Vagina (tissue), 2 donors: Measurements from ENCODE around the gene ARTN. TPM values are rescaled to one million over a fixed set of nuclear protein-coding genes. Genes with fewer than 3 reads are reported as not detected.

Source experiments
- DNase-seq, 2 donors: peaks; one replicate each; pipeline ENCODE4 v3.0.0-alpha.2; 2017; ENCODE audit errors: extremely low spot score in 2 of 2
- H3K27ac ChIP-seq: fragments of 200-600 bp; sonication (generic); one replicate; pipeline ENCODE4 v1.5.1; 2019
- H3K27me3 ChIP-seq: fragments of 200-600 bp; sonication (generic); one replicate; pipeline ENCODE4 v1.5.1; 2019
- H3K36me3 ChIP-seq, 2 donors: fragments of 200-600 bp; sonication (generic); one replicate each; pipeline ENCODE4 v1.5.1; 2017 to 2019
- H3K4me1 ChIP-seq: fragments of 200-600 bp; sonication (generic); one replicate; pipeline ENCODE4 v1.5.1; 2019
- H3K4me3 ChIP-seq, 2 donors: fragments of 200-600 bp; sonication (generic); 1 replicate in 1 of 2; 2 replicates in 1 of 2; pipeline ENCODE4 v1.5.1; 2016 to 2019
- H3K9me3 ChIP-seq: fragments of 200-600 bp; sonication (generic); one replicate; pipeline ENCODE4 v1.5.1; 2019
- POLR2A ChIP-seq, 2 donors: fragments of 450-650 bp; IDR thresholded peaks; one replicate each; pipeline ENCODE4 v1.6.1; 2017; ENCODE audit warnings: antibody characterized with exemption in 2 of 2, mild to moderate bottlenecking in 2 of 2, moderate library complexity in 2 of 2
- POLR2AphosphoS5 ChIP-seq, 2 donors: sonication (generic); formaldehyde crosslinking; IDR thresholded peaks; one replicate each; pipeline ENCODE4 v1.9.0; 2017; ENCODE audit warnings: antibody characterized with exemption in 2 of 2, mild to moderate bottlenecking in 2 of 2, low read depth in 1 of 2; ENCODE audit not compliant: insufficient read depth in 1 of 2
- intact Hi-C: fragments of 100-400 bp; cut with DNase I; formaldehyde crosslinking; loops from one replicate; pipeline ENCODE4 v1.15.1; 2023
- total RNA-seq: library from RNA; depleted of rRNA; stranded (reverse); fragments of >200 nt; gene quantifications from one replicate; pipeline ENCODE4 v1.2.3, GENCODE V29; 2016
- TF ChIP-seq, protein P1 (sequence below), 3 experiments: fragments of 450-650 bp in 2 of 3; fragments of 200-600 bp in 1 of 3; sonication (generic) in 1 of 3; IDR thresholded peaks; one replicate each; pipeline ENCODE4 v1.5.1; 2017 to 2019; ENCODE audit warnings: antibody characterized with exemption in 3 of 3, mild to moderate bottlenecking in 2 of 3, moderate library complexity in 2 of 3

ARTN gene
- total RNA-seq, 1 donor from 2014 or later, result 17.4 TPM

DNA sequence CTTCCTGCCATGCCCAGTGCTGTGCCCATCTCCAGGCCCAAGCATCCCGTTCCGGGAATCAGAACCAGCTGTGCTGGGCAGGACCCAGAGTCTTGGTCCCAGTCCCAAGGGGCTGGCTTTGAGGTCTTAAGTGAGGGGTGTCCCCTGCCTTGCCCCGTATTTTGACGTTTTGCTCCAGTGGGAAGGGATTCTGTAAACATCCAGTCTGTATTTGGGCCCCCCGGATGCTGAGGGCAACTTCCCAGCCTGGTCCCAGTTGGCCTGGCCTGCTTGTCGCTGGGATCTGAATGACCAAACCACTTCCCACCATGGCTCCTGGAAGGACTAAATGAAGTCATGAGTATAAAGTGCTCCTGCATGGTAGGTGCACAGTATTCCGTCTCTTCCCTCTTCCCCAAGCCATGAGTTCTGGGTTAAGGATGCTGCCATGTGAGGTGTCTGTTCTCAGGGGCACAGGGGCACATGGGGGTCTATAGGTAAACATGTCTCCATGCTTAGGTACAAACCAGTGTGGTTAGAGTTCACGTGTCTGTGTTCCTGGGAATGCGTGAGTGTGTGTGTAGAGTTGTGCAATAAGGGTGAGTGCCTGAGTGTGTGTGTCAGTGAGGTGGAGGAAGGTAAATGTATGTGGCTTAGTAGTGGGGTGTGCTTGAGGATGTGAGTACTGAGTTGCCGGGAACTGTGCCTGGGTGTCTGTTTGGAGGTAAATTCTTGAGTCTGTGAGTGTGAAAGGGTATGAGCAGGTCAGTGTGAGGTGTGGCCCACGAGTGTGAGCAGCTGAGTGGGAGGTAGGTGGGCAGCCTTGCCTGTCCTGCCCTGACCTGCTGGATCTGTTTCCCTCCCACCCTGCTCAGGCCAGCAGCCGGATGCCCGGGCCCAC is 46.9 kb downstream of the ARTN start:
- intact Hi-C loops, result no loop called here
- no peak for TF ChIP-seq POLR2AphosphoS5 (IDR thresholded peaks at IDR 0.05; ENCODE audit: insufficient read depth in 1 of 2, low read depth in 1 of 2)
- no peak for TF ChIP-seq POLR2A (IDR thresholded peaks at IDR 0.05)
- TF ChIP-seq, protein P1, sequence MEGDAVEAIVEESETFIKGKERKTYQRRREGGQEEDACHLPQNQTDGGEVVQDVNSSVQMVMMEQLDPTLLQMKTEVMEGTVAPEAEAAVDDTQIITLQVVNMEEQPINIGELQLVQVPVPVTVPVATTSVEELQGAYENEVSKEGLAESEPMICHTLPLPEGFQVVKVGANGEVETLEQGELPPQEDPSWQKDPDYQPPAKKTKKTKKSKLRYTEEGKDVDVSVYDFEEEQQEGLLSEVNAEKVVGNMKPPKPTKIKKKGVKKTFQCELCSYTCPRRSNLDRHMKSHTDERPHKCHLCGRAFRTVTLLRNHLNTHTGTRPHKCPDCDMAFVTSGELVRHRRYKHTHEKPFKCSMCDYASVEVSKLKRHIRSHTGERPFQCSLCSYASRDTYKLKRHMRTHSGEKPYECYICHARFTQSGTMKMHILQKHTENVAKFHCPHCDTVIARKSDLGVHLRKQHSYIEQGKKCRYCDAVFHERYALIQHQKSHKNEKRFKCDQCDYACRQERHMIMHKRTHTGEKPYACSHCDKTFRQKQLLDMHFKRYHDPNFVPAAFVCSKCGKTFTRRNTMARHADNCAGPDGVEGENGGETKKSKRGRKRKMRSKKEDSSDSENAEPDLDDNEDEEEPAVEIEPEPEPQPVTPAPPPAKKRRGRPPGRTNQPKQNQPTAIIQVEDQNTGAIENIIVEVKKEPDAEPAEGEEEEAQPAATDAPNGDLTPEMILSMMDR (IDR thresholded peaks at IDR 0.05), result no peak
- no peak for DNase-seq
- Histone ChIP-seq H3K9me3 (no peaks in the 10 kb centered on the region), H3K27ac (peak overlapping the region; percentile 72), H3K36me3 (peaks cover 0 to 19% of the 10 kb centered on the region in 2 donors), H3K27me3 (no peaks in the 10 kb centered on the region), H3K4me3 (peak overlapping the region; percentile 68 to 92), H3K4me1 (peaks cover 56% of the 10 kb centered on the region)

DNA sequence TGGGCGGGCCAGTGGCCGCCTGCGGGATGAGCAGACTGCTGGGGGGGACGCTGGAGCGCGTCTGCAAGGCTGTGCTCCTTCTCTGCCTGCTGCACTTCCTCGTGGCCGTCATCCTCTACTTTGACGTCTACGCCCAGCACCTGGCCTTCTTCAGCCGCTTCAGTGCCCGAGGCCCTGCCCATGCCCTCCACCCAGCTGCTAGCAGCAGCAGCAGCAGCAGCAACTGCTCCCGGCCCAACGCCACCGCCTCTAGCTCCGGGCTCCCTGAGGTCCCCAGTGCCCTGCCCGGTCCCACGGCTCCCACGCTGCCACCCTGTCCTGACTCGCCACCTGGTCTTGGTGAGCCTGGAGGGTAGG is 47.5 kb downstream of the ARTN start:
- no peak for DNase-seq
- Histone ChIP-seq H3K4me3 (no peak overlapping the region), H3K4me1 (peaks cover 49% of the 10 kb centered on the region), H3K27ac (peak overlapping the region; percentile 5), H3K27me3 (no peaks in the 10 kb centered on the region), H3K9me3 (no peaks in the 10 kb centered on the region), H3K36me3 (peaks cover 0 to 19% of the 10 kb centered on the region in 2 donors)
- intact Hi-C loops, result no loop called here
- TF ChIP-seq POLR2A (IDR thresholded peaks at IDR 0.05) (no peak), POLR2AphosphoS5 (IDR thresholded peaks at IDR 0.05; ENCODE audit: insufficient read depth in 1 of 2, low read depth in 1 of 2) (no peak)
- TF ChIP-seq, protein P1 (IDR thresholded peaks at IDR 0.05), result no peak

DNA sequence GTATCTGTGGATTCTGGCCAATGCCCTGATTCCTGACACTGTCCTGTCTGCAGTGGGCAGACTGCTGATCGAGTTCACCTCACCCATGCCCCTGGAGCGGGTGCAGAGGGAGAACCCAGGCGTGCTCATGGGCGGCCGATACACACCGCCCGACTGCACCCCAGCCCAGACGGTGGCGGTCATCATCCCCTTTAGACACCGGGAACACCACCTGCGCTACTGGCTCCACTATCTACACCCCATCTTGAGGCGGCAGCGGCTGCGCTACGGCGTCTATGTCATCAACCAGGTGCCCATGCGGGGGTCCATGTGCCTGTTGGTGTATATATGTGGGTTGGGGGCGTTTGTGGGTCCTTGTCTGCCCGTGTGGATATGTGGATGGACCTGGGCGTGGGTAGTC is 48.0 kb downstream of the ARTN start:
- intact Hi-C loops, result no loop called here
- TF ChIP-seq POLR2A (IDR thresholded peaks at IDR 0.05), result no peak
- TF ChIP-seq POLR2AphosphoS5 (IDR thresholded peaks at IDR 0.05; ENCODE audit: insufficient read depth in 1 of 2, low read depth in 1 of 2), result no peak
- TF ChIP-seq, protein P1 (IDR thresholded peaks at IDR 0.05), result no peak
- DNase-seq, result no peak

DNA sequence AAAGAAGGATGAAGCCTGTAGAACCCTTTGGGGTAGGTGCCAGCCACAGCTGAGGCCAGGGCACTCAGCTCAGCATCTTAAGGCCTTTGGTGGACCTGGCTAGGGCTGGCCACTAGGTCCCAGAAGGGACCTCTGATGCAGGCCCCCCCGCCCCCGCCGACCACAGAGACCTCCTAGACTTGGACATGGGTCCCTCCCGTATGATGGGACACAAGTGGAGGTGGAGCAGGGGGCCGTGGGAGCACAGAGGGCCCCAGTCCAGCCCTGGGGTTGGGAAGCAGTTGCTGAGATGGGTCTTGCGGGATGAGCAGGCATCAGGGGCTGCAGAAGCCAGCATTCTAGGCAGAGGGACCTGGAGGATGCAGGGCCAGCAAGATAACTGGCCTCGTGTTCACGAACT is 48.6 kb downstream of the ARTN start:
- Histone ChIP-seq H3K36me3 (peaks cover 0 to 9% of the 10 kb centered on the region in 2 donors), H3K9me3 (no peaks in the 10 kb centered on the region), H3K4me3 (no peak overlapping the region), H3K27me3 (no peaks in the 10 kb centered on the region), H3K4me1 (peaks cover 38% of the 10 kb centered on the region), H3K27ac (no peak overlapping the region)
- TF ChIP-seq POLR2A (IDR thresholded peaks at IDR 0.05) (no peak), POLR2AphosphoS5 (IDR thresholded peaks at IDR 0.05; ENCODE audit: insufficient read depth in 1 of 2, low read depth in 1 of 2) (no peak)
- TF ChIP-seq, protein P1 (IDR thresholded peaks at IDR 0.05), result no peak
- DNase-seq, result no peak
- intact Hi-C loops, result no loop called here

More for the DNA sequence above, 48.0 kb downstream of the ARTN start:
- Histone ChIP-seq H3K4me1 (peaks cover 44% of the 10 kb centered on the region), H3K4me3 (no peak overlapping the region), H3K27me3 (no peaks in the 10 kb centered on the region), H3K9me3 (no peaks in the 10 kb centered on the region), H3K27ac (no peak overlapping the region), H3K36me3 (peaks cover 0 to 15% of the 10 kb centered on the region in 2 donors)

DNA sequence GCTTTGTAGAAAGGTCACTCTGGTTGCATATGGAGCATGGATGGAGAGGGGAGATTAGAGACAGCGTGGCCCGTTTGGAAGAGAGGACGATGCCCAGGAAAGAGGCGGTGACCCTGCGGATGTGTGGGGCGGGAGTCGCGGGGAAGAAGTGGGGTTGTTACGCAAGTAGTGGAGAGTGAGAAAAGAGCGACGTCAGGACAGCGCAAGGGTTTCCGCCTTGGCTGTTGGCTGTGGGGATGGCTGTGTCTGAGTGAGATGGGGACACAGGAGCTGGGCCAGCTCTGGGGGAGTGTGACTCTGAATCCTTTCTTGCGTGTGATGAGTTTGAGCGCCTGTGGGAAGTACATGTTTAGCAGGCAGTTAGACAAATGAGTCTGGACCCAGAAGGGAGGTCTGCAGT is 49.2 kb downstream of the ARTN start:
- intact Hi-C loops, result no loop called here
- DNase-seq, result no peak
- no peak for TF ChIP-seq POLR2A (IDR thresholded peaks at IDR 0.05)
- no peak for TF ChIP-seq POLR2AphosphoS5 (IDR thresholded peaks at IDR 0.05; ENCODE audit: insufficient read depth in 1 of 2, low read depth in 1 of 2)
- TF ChIP-seq, protein P1 (IDR thresholded peaks at IDR 0.05), result no peak
- Histone ChIP-seq H3K9me3 (no peaks in the 10 kb centered on the region), H3K36me3 (peaks cover 0 to 8% of the 10 kb centered on the region in 2 donors), H3K4me1 (peaks cover 34% of the 10 kb centered on the region), H3K4me3 (no peak overlapping the region), H3K27me3 (no peaks in the 10 kb centered on the region), H3K27ac (no peak overlapping the region)
